Measurements from ENCODE around the gene GPAM. TPM values are rescaled to one million over a fixed set of nuclear protein-coding genes. Genes with fewer than 3 reads are reported as not detected.

The GPAM gene
- total RNA-seq, 1 experiment from 2014 or later = 22.7 TPM

DNA sequence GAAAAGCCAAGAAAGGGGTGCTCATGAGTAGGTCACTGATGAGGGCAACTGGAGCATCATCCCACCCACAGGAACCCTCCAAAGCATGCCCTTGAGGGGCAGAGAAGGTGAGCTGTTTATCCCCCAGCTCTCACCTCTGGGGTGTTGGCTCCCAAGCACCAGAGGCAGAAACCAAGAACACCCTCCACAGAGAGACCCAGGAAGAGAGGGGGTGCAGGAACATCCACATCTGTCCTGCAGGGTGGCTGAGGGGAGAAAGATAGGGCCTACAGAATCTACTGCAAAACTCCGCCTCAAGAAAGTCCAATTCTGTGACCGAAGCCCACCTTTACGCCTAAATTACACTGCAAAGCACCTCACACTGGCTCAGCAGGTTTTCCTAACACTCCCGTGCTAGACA, 40.1 kb downstream of the GPAM start:
- Histone ChIP-seq H3K4me1 (no peaks in the 10 kb centered on the region), H3K4me3 (no peak overlapping the region), H3K27me3 (no peaks in the 10 kb centered on the region), H3K36me3 (no peaks in the 10 kb centered on the region), H3K9me3 (replicated peaks) (no peaks in the 10 kb centered on the region), H3K27ac (no peak overlapping the region)
- no peak for DNase-seq

DNA sequence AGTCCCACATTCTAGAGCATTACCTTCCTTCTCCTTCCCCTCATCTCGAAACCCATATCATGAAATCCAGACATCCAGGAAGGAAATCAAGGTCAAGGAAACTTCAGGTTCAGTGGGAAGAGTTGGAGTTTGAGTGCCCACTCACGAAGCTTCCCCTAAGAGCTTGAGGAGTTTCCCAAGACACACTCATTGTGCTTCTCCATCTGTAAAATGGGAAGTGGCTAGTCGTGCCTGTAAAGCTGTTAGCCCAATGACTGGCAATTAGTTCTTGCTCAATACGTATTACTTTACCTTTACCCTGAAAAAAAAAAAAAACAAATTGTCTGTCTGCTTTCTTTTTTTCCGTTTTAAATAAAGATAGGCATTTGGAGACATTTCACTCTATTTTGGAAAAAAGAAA, 42.3 kb downstream of the GPAM start:
- no peak overlapping the region for H3K27ac ChIP-seq
- H3K4me3 ChIP-seq = no peak overlapping the region
- no peaks in the 10 kb centered on the region for H3K9me3 ChIP-seq (replicated peaks)
- H3K4me1 ChIP-seq = no peaks in the 10 kb centered on the region
- H3K27me3 ChIP-seq = no peaks in the 10 kb centered on the region
- no peak for DNase-seq
- H3K36me3 ChIP-seq = no peaks in the 10 kb centered on the region

DNA sequence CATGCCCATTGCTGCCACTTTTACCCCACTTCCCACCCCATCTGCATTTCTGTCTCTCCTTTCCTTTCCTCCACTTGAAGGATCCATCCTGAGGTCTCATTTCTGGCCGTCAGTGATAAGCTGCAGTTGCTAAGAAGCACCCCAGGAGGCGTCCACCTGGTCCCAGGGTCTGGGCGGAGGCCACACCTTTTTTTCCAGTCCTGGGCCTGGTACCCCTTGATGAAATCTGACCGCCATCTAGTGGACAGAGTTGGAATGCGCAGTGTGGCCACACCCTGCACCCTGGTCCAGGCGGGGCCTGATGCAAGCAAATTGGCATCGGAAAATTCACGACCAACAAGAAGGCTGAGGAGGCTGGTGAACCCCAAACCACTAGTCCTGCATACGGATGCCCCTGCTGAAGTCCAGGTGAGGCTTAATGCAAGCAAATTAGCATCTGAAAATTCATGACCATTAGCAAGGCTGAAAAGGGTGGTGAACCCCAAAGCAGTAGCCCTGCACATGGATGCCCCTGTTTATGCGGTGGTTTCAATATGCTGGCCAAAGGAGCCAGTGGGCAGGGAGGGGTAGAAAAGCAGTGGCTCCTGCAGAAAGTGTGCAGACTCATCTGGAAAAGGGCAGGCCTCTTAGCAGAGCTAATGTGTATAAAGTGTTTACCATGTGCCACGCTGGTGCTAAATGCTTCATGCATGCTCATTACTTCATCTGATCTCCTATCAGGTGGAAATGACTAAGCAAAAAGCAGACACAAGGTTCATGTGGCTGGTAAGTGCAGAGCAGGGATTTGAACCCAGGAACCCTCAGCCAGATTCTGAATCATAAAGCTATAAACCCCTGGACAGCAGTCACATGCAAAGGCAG, 43.2 kb downstream of the GPAM start:
- no peaks in the 10 kb centered on the region for H3K9me3 ChIP-seq (replicated peaks)
- no peaks in the 10 kb centered on the region for H3K36me3 ChIP-seq
- H3K4me3 ChIP-seq = no peak overlapping the region
- DNase-seq = peak; percentile 78 to 88
- H3K4me1 ChIP-seq = no peaks in the 10 kb centered on the region
- no peaks in the 10 kb centered on the region for H3K27me3 ChIP-seq
- H3K27ac ChIP-seq = no peak overlapping the region

DNA sequence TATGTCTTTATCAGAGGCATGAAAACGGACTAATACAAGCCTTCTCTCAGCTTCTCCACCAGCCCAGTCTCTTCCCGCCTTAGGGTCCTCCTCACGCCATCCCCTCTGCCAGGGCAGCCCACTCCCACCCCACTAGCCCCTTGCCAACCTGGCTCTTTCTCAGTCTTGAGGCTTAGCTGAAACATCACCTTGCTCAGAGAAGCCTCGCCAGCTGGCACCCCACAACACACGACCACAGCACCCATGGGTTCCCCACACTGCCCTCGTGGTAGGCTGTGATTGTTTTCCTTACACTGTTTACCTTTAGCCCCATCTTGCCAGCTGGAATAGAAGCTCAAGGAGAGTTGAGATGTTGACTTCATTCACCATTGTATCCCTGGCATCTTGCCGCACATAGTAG, 44.4 kb downstream of the GPAM start:
- no peak for DNase-seq

DNA sequence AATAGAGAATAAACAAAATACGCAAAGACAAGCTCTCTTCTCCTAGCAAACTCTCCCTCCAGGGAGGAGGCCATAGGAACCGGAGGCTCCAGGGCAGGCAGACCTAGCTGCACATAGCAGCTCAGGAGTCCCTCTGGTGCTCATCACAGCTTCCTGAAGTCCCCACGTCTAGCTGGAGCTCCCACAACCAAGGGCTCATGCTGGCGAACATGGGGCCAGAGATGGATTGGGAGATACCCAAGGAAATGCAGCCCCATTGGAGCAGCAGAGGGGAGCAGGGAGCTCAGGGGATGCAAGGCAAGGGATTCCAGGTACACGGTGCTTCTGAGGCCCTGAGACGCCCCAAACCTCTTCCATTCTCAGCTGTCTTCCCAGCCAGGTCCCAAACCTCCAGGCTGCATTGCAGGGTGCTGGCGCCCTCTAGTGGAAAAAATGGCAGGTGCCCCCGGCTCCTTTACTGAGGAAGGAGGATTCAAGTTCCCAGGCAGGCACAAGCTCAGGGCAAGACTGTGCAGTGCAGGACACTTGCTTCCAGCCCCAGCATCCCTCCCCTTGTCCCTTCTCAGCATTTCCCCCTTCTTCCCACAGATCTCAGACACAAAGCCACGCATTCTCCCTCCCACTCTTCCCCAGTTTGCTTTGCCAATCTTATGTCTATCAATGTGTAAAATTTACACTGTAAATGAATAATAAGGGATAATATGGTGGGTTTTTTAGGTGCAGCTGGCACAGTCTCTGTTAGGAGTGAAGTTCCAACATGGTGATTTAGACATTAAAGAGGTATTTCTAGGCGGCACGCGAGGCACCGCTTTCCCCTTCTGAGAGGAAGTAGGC, 46.2 kb downstream of the GPAM start:
- H3K27ac ChIP-seq = no peak overlapping the region
- no peaks in the 10 kb centered on the region for H3K27me3 ChIP-seq
- H3K4me3 ChIP-seq = no peak overlapping the region
- H3K4me1 ChIP-seq = peaks cover 6% of the 10 kb centered on the region
- DNase-seq = peak; percentile 74 to 85
- H3K9me3 ChIP-seq (replicated peaks) = no peaks in the 10 kb centered on the region
- no peaks in the 10 kb centered on the region for H3K36me3 ChIP-seq

More for the DNA sequence above, 44.4 kb downstream of the GPAM start:
- Histone ChIP-seq H3K4me1 (no peaks in the 10 kb centered on the region), H3K4me3 (no peak overlapping the region), H3K36me3 (no peaks in the 10 kb centered on the region), H3K27me3 (no peaks in the 10 kb centered on the region), H3K27ac (no peak overlapping the region), H3K9me3 (replicated peaks) (no peaks in the 10 kb centered on the region)

DNA sequence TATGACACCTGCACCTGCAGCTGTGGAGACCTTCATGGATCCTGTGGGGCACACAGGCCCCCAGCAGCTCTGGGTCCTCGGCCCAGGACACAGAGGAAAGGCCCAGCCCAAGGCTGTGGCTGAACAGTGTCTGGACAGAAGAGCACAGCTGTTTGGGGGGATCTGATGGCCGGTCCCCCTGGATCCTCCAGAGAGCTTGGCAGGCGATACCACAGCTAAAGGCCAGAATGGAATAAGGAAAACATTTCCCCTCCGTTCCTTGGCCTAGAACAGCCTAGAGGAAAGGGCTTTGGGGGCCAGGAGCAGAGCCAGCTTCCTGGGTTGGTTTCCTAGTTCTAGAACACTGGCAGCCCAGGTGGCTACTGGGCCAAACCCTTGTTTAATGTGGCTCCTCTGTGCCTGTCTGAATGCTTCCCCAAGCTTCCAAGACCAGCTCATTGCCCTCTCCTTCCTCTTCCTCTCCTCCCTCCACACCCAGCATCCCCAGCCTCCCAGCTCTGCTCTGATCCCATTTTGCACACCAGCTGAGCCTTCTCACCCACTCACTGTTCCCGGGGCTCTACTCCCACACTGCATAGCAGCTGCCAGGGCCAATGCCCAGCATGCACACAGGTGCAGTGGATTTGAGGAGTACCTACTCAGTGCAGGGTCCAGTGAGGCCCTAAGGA, 46.9 kb downstream of the GPAM start:
- Histone ChIP-seq H3K4me1 (peaks cover 14% of the 10 kb centered on the region), H3K27me3 (no peaks in the 10 kb centered on the region), H3K4me3 (no peak overlapping the region), H3K9me3 (replicated peaks) (no peaks in the 10 kb centered on the region), H3K27ac (no peak overlapping the region), H3K36me3 (no peaks in the 10 kb centered on the region)
- DNase-seq = no peak

DNA sequence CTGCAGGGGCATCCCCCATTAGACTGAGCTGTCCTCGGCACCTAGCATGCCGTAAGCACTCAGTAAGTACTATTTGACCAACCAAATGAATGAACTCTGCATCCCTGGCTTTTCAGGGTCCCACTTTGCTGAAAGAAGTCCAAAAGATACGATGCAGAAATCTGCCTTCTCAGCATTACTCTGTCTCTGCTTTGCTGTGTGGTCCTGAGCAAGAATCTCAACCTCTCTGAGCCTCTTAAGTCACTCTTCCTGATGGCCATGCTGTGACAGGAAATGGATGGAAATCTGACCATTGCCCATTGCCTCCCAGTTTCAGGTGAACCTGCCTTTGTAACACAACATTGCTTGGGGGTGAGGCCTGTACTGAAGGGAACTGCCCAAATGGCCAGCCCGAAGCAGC, 48.0 kb downstream of the GPAM start:
- H3K27ac ChIP-seq = no peak overlapping the region
- H3K9me3 ChIP-seq (replicated peaks) = no peaks in the 10 kb centered on the region
- no peaks in the 10 kb centered on the region for H3K27me3 ChIP-seq
- peaks cover 21% of the 10 kb centered on the region for H3K4me1 ChIP-seq
- H3K36me3 ChIP-seq = no peaks in the 10 kb centered on the region
- no peak overlapping the region for H3K4me3 ChIP-seq
- no peak for DNase-seq

DNA sequence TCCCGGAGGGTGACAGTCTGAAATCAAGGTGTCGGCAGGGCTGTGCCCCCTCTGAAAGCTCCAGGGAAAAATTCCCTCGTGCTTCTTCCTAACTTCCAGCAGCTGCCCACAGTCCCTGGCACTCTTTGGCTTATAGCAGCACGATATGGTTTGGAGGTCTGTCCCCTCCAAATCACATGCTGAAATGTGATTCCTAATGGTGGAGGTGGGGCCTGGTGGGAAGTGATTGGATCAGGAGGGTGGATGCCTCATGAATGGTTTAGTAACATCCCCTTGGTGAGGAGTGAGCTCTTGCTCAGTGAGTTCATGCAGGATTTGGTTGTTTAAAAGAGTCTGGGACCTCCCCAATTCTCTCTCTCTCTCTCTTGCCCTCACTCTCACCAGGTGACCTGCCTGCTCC, 51.1 kb downstream of the GPAM start:
- DNase-seq = peak; percentile 38 to 67
- Histone ChIP-seq H3K4me3 (no peak overlapping the region), H3K27me3 (no peaks in the 10 kb centered on the region), H3K4me1 (peaks cover 27% of the 10 kb centered on the region), H3K36me3 (no peaks in the 10 kb centered on the region), H3K9me3 (replicated peaks) (no peaks in the 10 kb centered on the region), H3K27ac (no peak overlapping the region; the same call in 1 of the 2 replicates)

DNA sequence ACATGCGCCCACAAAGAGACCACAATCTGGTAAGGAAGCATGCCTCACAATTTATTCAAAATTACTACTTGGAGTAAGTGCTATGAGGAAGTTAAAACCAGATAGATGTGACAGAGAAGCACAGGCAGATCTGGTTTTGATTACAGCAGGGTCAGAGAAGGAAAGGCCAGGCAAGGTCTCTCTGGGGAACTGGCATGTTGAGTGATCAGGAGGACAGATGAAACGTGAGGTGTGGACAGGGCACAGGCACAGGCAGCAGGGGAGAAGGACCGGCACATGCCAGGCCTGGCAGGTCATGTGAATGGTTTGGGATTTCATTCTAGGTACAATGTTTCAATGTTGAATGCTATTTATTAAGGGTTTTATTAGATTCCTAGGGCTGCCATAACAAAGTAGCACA, 51.6 kb downstream of the GPAM start:
- Histone ChIP-seq H3K4me3 (no peak overlapping the region), H3K27ac (peak overlapping the region; percentile 28), H3K36me3 (no peaks in the 10 kb centered on the region), H3K4me1 (peaks cover 27% of the 10 kb centered on the region), H3K27me3 (no peaks in the 10 kb centered on the region), H3K9me3 (replicated peaks) (no peaks in the 10 kb centered on the region)
- DNase-seq = peak in 1 of 2 experiments; percentile 26

DNA sequence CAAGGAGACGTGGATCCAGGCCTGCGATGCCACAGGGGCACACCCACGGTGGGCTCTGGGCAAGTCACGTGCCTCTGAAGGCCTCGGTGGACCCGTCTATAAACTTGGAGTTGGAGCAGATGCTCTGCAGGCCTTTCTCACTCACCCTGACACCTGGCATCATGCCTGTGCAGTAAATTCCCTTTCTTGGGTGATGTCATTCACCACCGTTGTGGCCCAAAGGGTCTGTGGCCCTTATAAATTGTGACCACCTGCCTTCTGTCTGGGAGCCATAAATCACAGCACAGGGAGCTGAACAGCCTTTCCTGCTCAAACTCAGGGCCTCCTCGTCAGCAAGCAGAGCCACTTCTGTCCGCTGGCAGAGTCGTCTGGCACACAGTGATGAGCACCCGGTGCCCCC, 52.2 kb downstream of the GPAM start:
- H3K4me3 ChIP-seq = no peak overlapping the region
- H3K4me1 ChIP-seq = peaks cover 27% of the 10 kb centered on the region
- H3K27me3 ChIP-seq = no peaks in the 10 kb centered on the region
- H3K36me3 ChIP-seq = no peaks in the 10 kb centered on the region
- H3K27ac ChIP-seq = peak overlapping the region; percentile 28
- no peaks in the 10 kb centered on the region for H3K9me3 ChIP-seq (replicated peaks)
- DNase-seq = peak; percentile 80 to 88

DNA sequence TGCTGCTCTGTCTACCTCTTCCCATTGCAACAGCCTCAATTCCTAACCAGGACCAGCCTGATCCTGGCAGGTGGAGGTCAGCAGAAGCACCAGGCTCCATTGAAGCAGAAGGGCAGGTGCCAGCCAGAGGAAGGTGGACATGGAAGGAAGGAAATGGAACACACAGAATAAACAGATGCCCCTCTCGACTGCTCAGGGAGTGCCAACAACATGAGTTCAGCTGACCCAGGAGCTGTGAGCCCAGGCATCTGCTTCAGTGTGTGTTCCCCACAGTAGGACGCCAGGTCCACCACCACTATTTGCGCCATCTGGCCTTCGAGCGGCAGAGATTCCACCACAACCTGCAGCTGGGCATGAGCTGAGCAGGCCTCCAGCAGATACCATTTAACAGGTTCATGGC, 56.7 kb downstream of the GPAM start:
- Histone ChIP-seq H3K4me3 (no peak overlapping the region), H3K36me3 (no peaks in the 10 kb centered on the region)

DNA sequence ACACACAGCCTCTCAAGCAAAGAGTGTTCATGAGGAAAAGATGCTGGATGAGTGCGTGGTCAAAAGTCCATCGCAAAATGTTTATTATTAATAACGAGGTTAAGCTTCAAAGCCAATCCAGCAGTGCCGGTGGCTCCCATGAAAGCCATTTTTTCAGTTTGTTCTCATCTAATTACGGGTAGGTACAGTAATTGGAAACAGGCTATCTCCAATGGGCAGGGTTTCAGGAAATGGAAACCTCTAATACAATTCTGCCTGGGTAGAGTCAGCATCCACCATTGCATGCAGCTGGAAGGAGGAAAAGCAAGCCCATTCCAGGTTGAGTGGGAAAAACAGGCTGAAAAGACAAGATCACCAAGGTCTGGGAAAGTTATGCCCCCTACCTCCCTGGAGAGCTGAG, 57.4 kb downstream of the GPAM start:
- no peaks in the 10 kb centered on the region for H3K27me3 ChIP-seq
- peaks cover 11% of the 10 kb centered on the region for H3K4me1 ChIP-seq
- H3K27ac ChIP-seq = no peak overlapping the region
- no peaks in the 10 kb centered on the region for H3K9me3 ChIP-seq (replicated peaks)
- DNase-seq = no peak
- no peaks in the 10 kb centered on the region for H3K36me3 ChIP-seq
- H3K4me3 ChIP-seq = no peak overlapping the region

More for the DNA sequence above, 56.7 kb downstream of the GPAM start:
- H3K9me3 ChIP-seq (replicated peaks) = no peaks in the 10 kb centered on the region
- peaks cover 16% of the 10 kb centered on the region for H3K4me1 ChIP-seq
- no peak for DNase-seq
- no peaks in the 10 kb centered on the region for H3K27me3 ChIP-seq
- H3K27ac ChIP-seq = no peak overlapping the region

DNA sequence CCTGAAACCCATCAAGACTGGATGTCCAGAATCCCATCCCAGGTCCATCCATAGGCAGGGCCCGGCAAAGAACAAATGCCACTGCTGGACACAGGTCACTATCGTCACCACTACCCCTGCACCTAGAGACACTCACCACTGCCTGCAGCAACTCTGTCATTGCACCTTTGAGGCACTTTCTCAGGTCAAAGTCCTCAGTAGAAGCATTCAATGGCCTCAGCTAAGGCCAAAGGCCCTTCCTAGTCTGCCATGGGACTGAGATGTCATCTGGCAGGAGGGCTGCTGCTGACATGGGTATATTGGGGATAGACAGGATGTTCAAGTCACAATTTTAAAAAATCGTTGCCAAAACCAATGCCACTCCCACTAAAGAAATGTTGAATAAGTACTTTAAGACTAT, 58.7 kb downstream of the GPAM start:
- H3K4me1 ChIP-seq = no peaks in the 10 kb centered on the region
- no peak for DNase-seq
- H3K4me3 ChIP-seq = no peak overlapping the region

DNA sequence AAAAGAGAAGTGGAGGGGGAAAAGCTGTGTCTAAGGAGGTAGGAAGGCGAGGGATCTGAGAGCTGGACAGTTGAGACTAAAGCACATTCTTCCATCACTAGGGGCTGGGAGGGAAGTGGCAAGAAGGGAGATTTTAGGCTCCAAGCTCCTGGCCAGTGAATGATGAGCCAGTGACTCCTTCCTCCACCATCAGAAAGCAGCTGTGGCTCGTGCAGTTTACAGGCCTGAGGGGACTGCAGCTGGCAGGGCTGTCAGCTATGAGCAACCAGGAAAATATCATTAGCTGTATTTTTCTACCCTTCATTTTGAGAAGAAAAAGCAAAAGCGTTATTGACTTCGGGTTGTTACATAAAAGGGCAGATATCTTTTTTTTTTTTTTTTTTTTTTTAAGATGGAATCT, 60.7 kb downstream of the GPAM start:
- Histone ChIP-seq H3K9me3 (replicated peaks) (no peaks in the 10 kb centered on the region), H3K27me3 (no peaks in the 10 kb centered on the region), H3K4me3 (no peak overlapping the region), H3K36me3 (no peaks in the 10 kb centered on the region), H3K4me1 (no peaks in the 10 kb centered on the region), H3K27ac (no peak overlapping the region)
- peak; percentile 13 to 15 for DNase-seq

More for the DNA sequence above, 58.7 kb downstream of the GPAM start:
- Histone ChIP-seq H3K36me3 (no peaks in the 10 kb centered on the region), H3K27me3 (no peaks in the 10 kb centered on the region), H3K9me3 (replicated peaks) (no peaks in the 10 kb centered on the region), H3K27ac (no peak overlapping the region)

DNA sequence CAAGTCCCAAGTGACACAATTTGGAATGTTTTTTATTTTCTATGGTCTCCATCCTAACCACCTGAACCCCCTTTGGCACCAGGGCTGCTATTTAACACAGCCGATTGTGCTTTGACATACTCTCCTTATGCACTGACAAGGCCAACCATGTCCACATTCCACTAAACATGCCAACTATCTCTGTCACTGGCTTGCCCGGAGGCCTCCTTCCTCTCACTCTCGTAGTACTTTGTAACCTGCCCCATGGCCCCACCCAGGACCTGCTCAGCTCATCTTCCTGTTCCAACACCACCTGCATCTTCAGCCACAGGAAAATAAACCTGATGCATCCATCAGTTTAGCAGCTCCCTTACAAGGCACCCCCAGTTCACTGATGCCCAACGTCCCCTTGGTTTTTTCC, 63.1 kb downstream of the GPAM start:
- Histone ChIP-seq H3K9me3 (replicated peaks) (no peaks in the 10 kb centered on the region), H3K4me3 (no peak overlapping the region), H3K36me3 (no peaks in the 10 kb centered on the region), H3K27me3 (no peaks in the 10 kb centered on the region), H3K4me1 (no peaks in the 10 kb centered on the region), H3K27ac (no peak overlapping the region)
- no peak for DNase-seq
